Measurements from ENCODE around the gene PRR18.

PRR18 gene

GRCh38 chr6:166333172-166333995, 25.2 kb upstream of the PRR18 start:
- no peak for FAIRE-seq

- FAIRE-seq: no peak
Observed at GRCh38 chr6:166331503-166332415, 23.6 kb upstream of the PRR18 start.

GRCh38 chr6:166330612-166331011, 22.4 kb upstream of the PRR18 start:
- no peak for FAIRE-seq

GRCh38 chr6:166325383-166326042, 17.3 kb upstream of the PRR18 start:
- no peak for FAIRE-seq

GRCh38 chr6:166323395-166323794, 15.2 kb upstream of the PRR18 start:
- no peak for FAIRE-seq

GRCh38 chr6:166318649-166319600, 10.7 kb upstream of the PRR18 start:
- no peak for FAIRE-seq

GRCh38 chr6:166318227-166318626, 10.0 kb upstream of the PRR18 start:
- FAIRE-seq: no peak

GRCh38 chr6:166317261-166318212, 9.3 kb upstream of the PRR18 start:
- no peak for FAIRE-seq

GRCh38 chr6:166315436-166315835, 7.2 kb upstream of the PRR18 start:
- no peak for FAIRE-seq

- FAIRE-seq: no peak
Observed at GRCh38 chr6:166314454-166314853, 6.3 kb upstream of the PRR18 start.

- FAIRE-seq: no peak
Observed at GRCh38 chr6:166313255-166314070, 5.3 kb upstream of the PRR18 start.

GRCh38 chr6:166312832-166313231, 4.6 kb upstream of the PRR18 start:
- no peak for FAIRE-seq

GRCh38 chr6:166310634-166311033, 2.4 kb upstream of the PRR18 start:
- no peak for FAIRE-seq

GRCh38 chr6:166309977-166310376, 1.8 kb upstream of the PRR18 start:
- FAIRE-seq: no peak

- no peak for FAIRE-seq
Observed at GRCh38 chr6:166308769-166309589, 787 bp upstream of the PRR18 start.

- no peak for FAIRE-seq
Observed at GRCh38 chr6:166307082-166308032, 835 bp downstream of the PRR18 start.

GRCh38 chr6:166306378-166307081, 1.7 kb downstream of the PRR18 start:
- no peak for FAIRE-seq

All from endometrium (tissue), 2 donors.